H1 (cell line): ENCODE measurements around the gene TM9SF1. TPM values are rescaled to one million over a fixed set of nuclear protein-coding genes. Genes with fewer than 3 reads are reported as not detected.

Source experiments
- CTCF ChIA-PET: fragments of 300-600 bp; sonication (Branson Sonifier 250); formaldehyde crosslinking; loops from one replicate; lab custom pipeline; 2021; ENCODE audit not compliant: partially characterized antibody; lab: Charles Lee
- POLR2A ChIA-PET: fragments of 300-600 bp; sonication (Branson Sonifier 250); formaldehyde crosslinking; loops from one replicate; lab custom pipeline; 2021; ENCODE audit warnings: inconsistent platforms; ENCODE audit not compliant: partially characterized antibody; lab: Charles Lee
- DNase-seq, 2 experiments: peaks; one replicate each; pipeline versions ENCODE4 v3.0.0 to v3.0.0-alpha.2; 2010 to 2022; ENCODE audit warnings: low spot score in 2 of 2, low read depth in 1 of 2, mixed read lengths in 1 of 2
- FAIRE-seq: peaks from 2 replicates; lab custom pipeline; 2011; peaks lifted over from hg19 to GRCh38; lab: Jason Lieb, UNC
- H2AFZ ChIP-seq: 2 replicates; pipeline ENCODE4 v1.8.1; 2012; ENCODE audit warnings: low read length, inconsistent platforms
- H2AK5ac ChIP-seq: 2 replicates; pipeline ENCODE4 v1.6.1; 2013; ENCODE audit warnings: low read depth, low read length
- H2BK120ac ChIP-seq: replicated peaks from 2 replicates; pipeline ENCODE3; 2013; ENCODE audit warnings: low read depth, low read length, inconsistent platforms
- H2BK12ac ChIP-seq: 2 replicates; pipeline ENCODE4 v1.6.1; 2013; ENCODE audit warnings: low read depth, low read length
- H2BK15ac ChIP-seq: 2 replicates; pipeline ENCODE4 v1.6.1; 2013; ENCODE audit warnings: low read length
- H2BK20ac ChIP-seq: 2 replicates; pipeline ENCODE4 v1.6.1; 2013; ENCODE audit warnings: low read length
- H2BK5ac ChIP-seq: 2 replicates; pipeline ENCODE4 v1.6.1; 2013; ENCODE audit warnings: low read depth, low read length
- H3K14ac ChIP-seq: 2 replicates; pipeline ENCODE4 v1.6.1; 2013; ENCODE audit warnings: inconsistent platforms; ENCODE audit not compliant: insufficient read length
- H3K18ac ChIP-seq: 2 replicates; pipeline ENCODE4 v1.6.1; 2013; ENCODE audit warnings: low read length; ENCODE audit errors: extremely low read depth
- H3K23ac ChIP-seq: 2 replicates; pipeline ENCODE4 v1.6.1; 2013; ENCODE audit warnings: inconsistent platforms; ENCODE audit not compliant: insufficient read length
- H3K23me2 ChIP-seq: 2 replicates; pipeline ENCODE4 v1.6.1; 2013; ENCODE audit warnings: low read depth, low read length
- H3K27ac ChIP-seq: 2 replicates; pipeline ENCODE4 v1.6.1; 2011; ENCODE audit warnings: low read depth, low read length, inconsistent platforms
- H3K27me3 ChIP-seq, 4 experiments: replicated peaks in 1 of 4; 1 replicate in 1 of 4; 2 replicates in 3 of 4; pipeline versions ENCODE4 v1.6.1 to v1.8.1; 2011 to 2013; ENCODE audit warnings: low read length in 3 of 4, mild to moderate bottlenecking in 3 of 4, inconsistent platforms in 2 of 4, mixed read lengths in 2 of 4, moderate library complexity in 1 of 4; ENCODE audit not compliant: control insufficient read depth in 3 of 4, insufficient read depth in 3 of 4; ENCODE audit errors: extremely low read depth in 1 of 4
- H3K36me3 ChIP-seq, 4 experiments: 2 replicates each; pipeline versions ENCODE4 v1.6.1 to v1.8.1; 2011 to 2013; ENCODE audit warnings: mild to moderate bottlenecking in 4 of 4, low read length in 3 of 4, moderate library complexity in 2 of 4, control low read depth in 1 of 4, inconsistent platforms in 1 of 4; ENCODE audit not compliant: insufficient read depth in 4 of 4, control insufficient read depth in 2 of 4
- H3K4ac ChIP-seq: replicated peaks from 2 replicates; pipeline ENCODE3; 2013; ENCODE audit warnings: low read length, low read depth, mixed read lengths, inconsistent platforms; ENCODE audit not compliant: insufficient read length
- H3K4me1 ChIP-seq, 4 experiments: replicated peaks in 1 of 4; 1 replicate in 1 of 4; 2 replicates in 3 of 4; pipeline versions ENCODE4 v1.6.1 to v1.8.1; 2011 to 2013; ENCODE audit warnings: low read length in 3 of 4, inconsistent platforms in 2 of 4, mixed read lengths in 1 of 4; ENCODE audit not compliant: insufficient read depth in 4 of 4, control insufficient read depth in 3 of 4
- H3K4me2 ChIP-seq, 2 experiments: 2 replicates each; pipeline versions ENCODE4 v1.6.1 to v1.8.1; 2011 to 2013; ENCODE audit warnings: low read depth in 2 of 2, low read length in 2 of 2, control low read depth in 1 of 2, inconsistent platforms in 1 of 2, mild to moderate bottlenecking in 1 of 2; ENCODE audit not compliant: insufficient read depth in 1 of 2
- H3K4me3 ChIP-seq, 4 experiments: fragments of 200-600, 300-600 bp in 1 of 4; sonication (generic), shearing (Covaris generic), sonication (Bioruptor Twin) in 1 of 4; 2 replicates each; pipeline versions ENCODE4 v1.5.1 to v1.8.1; 2011 to 2016; ENCODE audit warnings: low read length in 4 of 4, low read depth in 3 of 4, control low read depth in 2 of 4, inconsistent platforms in 2 of 4, mild to moderate bottlenecking in 2 of 4, mixed read lengths in 1 of 4, moderate library complexity in 1 of 4; ENCODE audit not compliant: insufficient read depth in 2 of 4; ENCODE audit errors: extremely low read depth in 1 of 4
- H3K56ac ChIP-seq: replicated peaks from 2 replicates; pipeline ENCODE3; 2013; ENCODE audit warnings: low read depth, mild to moderate bottlenecking, mixed read lengths, low read length, inconsistent platforms; ENCODE audit not compliant: insufficient read length
- H3K79me1 ChIP-seq: 2 replicates; pipeline ENCODE4 v1.6.1; 2013; ENCODE audit warnings: low read depth, low read length, control low read depth
- H3K79me2 ChIP-seq, 2 experiments: 2 replicates each; pipeline versions ENCODE4 v1.6.1 to v1.8.1; 2012 to 2013; ENCODE audit warnings: low read length in 2 of 2, mild to moderate bottlenecking in 2 of 2, inconsistent platforms in 1 of 2; ENCODE audit not compliant: insufficient read depth in 2 of 2, control insufficient read depth in 1 of 2
- H3K9ac ChIP-seq, 4 experiments: replicated peaks in 1 of 4; 1 replicate in 1 of 4; 2 replicates in 3 of 4; pipeline versions ENCODE4 v1.6.1 to v1.8.1; 2011 to 2013; ENCODE audit warnings: low read depth in 3 of 4, low read length in 3 of 4, control low read depth in 2 of 4, mild to moderate bottlenecking in 2 of 4, moderate library complexity in 2 of 4, inconsistent platforms in 1 of 4; ENCODE audit errors: extremely low read depth in 1 of 4
- H3K9me3 ChIP-seq, 2 experiments: 2 replicates each; pipeline versions ENCODE4 v1.6.1 to v1.8.1; 2012 to 2013; ENCODE audit warnings: mild to moderate bottlenecking in 2 of 2, moderate library complexity in 2 of 2, control low read depth in 1 of 2, inconsistent platforms in 1 of 2, low read depth in 1 of 2, low read length in 1 of 2, mixed read lengths in 1 of 2; ENCODE audit not compliant: insufficient read depth in 2 of 2
- H4K20me1 ChIP-seq, 2 experiments: replicated peaks in 1 of 2; 2 replicates each; pipeline versions ENCODE3 to v1.8.1; 2011 to 2013; ENCODE audit warnings: inconsistent platforms in 2 of 2, low read length in 2 of 2, mild to moderate bottlenecking in 1 of 2; ENCODE audit not compliant: insufficient read depth in 2 of 2, control insufficient read depth in 1 of 2
- H4K5ac ChIP-seq: 2 replicates; pipeline ENCODE4 v1.6.1; 2013; ENCODE audit warnings: low read length, low read depth, mixed read lengths, inconsistent platforms; ENCODE audit not compliant: insufficient read length
- H4K8ac ChIP-seq: 2 replicates; pipeline ENCODE4 v1.8.0; 2013; ENCODE audit warnings: mild to moderate bottlenecking, moderate library complexity, low read length, inconsistent platforms; ENCODE audit not compliant: insufficient read depth; ENCODE audit errors: extremely low read depth
- H4K91ac ChIP-seq: replicated peaks from 2 replicates; pipeline ENCODE3; 2013; ENCODE audit warnings: low read length, mixed read lengths, inconsistent platforms; ENCODE audit not compliant: insufficient read length
- KDM1A ChIP-seq: fragments of 200-600, 300-600 bp; sonication (generic); IDR thresholded peaks from 2 replicates; pipeline ENCODE4 v1.7.1; 2016; ENCODE audit warnings: mild to moderate bottlenecking, low read length, borderline replicate concordance
- KDM5A ChIP-seq: fragments of 200-600 bp; IDR thresholded peaks from 2 replicates; pipeline ENCODE4 v1.7.1; 2012; ENCODE audit warnings: mild to moderate bottlenecking, low read length, inconsistent platforms, mixed read lengths
- MAX ChIP-seq: IDR thresholded peaks from 2 replicates; pipeline ENCODE4 v1.6.1; 2012; ENCODE audit warnings: inconsistent platforms
- POLR2A ChIP-seq, 2 experiments: IDR thresholded peaks; 1 replicate in 1 of 2; 2 replicates in 1 of 2; pipeline ENCODE4 v1.6.1; 2011; ENCODE audit warnings: low read depth in 2 of 2, low read length in 2 of 2, mild to moderate bottlenecking in 2 of 2; ENCODE audit errors: control extremely low read depth in 1 of 2
- POLR2AphosphoS5 ChIP-seq: IDR thresholded peaks from 2 replicates; pipeline ENCODE4 v1.6.1; 2011; ENCODE audit warnings: low read depth, low read length
- POU5F1 ChIP-seq: IDR thresholded peaks from 2 replicates; pipeline ENCODE4 v1.6.1; 2011; ENCODE audit warnings: low read depth, mild to moderate bottlenecking, low read length, moderate library complexity
- RBBP5 ChIP-seq: IDR thresholded peaks from 2 replicates; pipeline ENCODE4 v1.7.1; 2012; ENCODE audit warnings: low read depth, mild to moderate bottlenecking, inconsistent platforms, low read length, moderate library complexity, borderline replicate concordance
- RFX5 ChIP-seq: IDR thresholded peaks from 2 replicates; pipeline ENCODE4 v1.6.1; 2011; ENCODE audit warnings: low read depth, low read length, improper control_type of control experiment, borderline replicate concordance
- RXRA ChIP-seq: IDR thresholded peaks from 2 replicates; pipeline ENCODE4 v1.6.1; 2011; ENCODE audit warnings: low read depth, mild to moderate bottlenecking, low read length, moderate library complexity; ENCODE audit not compliant: insufficient read depth
- SAP30 ChIP-seq: fragments of 300-600 bp; sonication (generic); IDR thresholded peaks from 2 replicates; pipeline ENCODE4 v1.7.1; 2012; ENCODE audit warnings: low read length, moderate library complexity, mild to moderate bottlenecking, inconsistent platforms; ENCODE audit not compliant: insufficient read depth, insufficient replicate concordance
- SIN3A ChIP-seq, 2 experiments: IDR thresholded peaks in 1 of 2; conservative IDR thresholded peaks in 1 of 2; 2 replicates each; pipeline ENCODE4 v1.6.1; 2011 to 2012; ENCODE audit warnings: low read length in 2 of 2, improper control_type of control experiment in 1 of 2, low read depth in 1 of 2, mild to moderate bottlenecking in 1 of 2
- SP4 ChIP-seq: IDR thresholded peaks from 2 replicates; pipeline ENCODE4 v1.6.1; 2012; ENCODE audit warnings: low read length, inconsistent platforms
- TEAD4 ChIP-seq: IDR thresholded peaks from 2 replicates; pipeline ENCODE4 v1.6.1; 2012; ENCODE audit warnings: low read depth, low read length, inconsistent platforms, mixed read lengths
- WGBS, 2 experiments: shearing (Covaris generic) in 1 of 2; methylation state at CpG; one replicate each; pipeline versions ENCODE4 v1.1.6 to v1.1.7; 2013 to 2015; ENCODE audit warnings: low lambda C conversion rate in 2 of 2, mixed read lengths in 2 of 2, inconsistent platforms in 1 of 2, low coverage in 1 of 2, missing lambda C conversion rate in 1 of 2; ENCODE audit not compliant: insufficient replicate concordance in 2 of 2, insufficient coverage in 1 of 2, insufficient read length in 1 of 2; ENCODE audit errors: extremely low coverage in 1 of 2, missing lambda C conversion rate in 1 of 2; 5-methylcytosine and 5-hydroxymethylcytosine counted together
- polyA plus RNA-seq, 7 experiments: library from polyadenylated mRNA; depleted of rRNA in 3 of 7; stranded (reverse) in 5 of 7; unstranded in 2 of 7; fragments of >200 nt in 5 of 7; fragments of 200-250 nt in 2 of 7; gene quantifications; 1 replicate in 5 of 7; 2 replicates in 1 of 7; 4 replicates in 1 of 7; pipeline versions ENCODE4 v1.2.1 to v1.2.3, GENCODE V29; 2011 to 2013; ENCODE audit warnings: missing spikeins in 2 of 7, mixed read lengths in 2 of 7
- total RNA-seq: library from RNA; stranded (reverse); fragmentation: NEBNext Ultra II Directional; extraction: Animal tissue kit (Norgen Biotek cat#: 25700); gene quantifications from 2 replicates; pipeline ENCODE4 v1.2.1, GENCODE V29; 2021
- TF ChIP-seq, protein P1 (sequence below): IDR thresholded peaks from 2 replicates; pipeline ENCODE4 v1.6.1; 2012; ENCODE audit warnings: inconsistent platforms

TM9SF1 gene
- total and polyA plus RNA-seq, 2 of the 8 experiments (the other 6 are each of a cell fraction or from before 2014, with no cell fraction given): 22.2 to 29.2 TPM

GRCh38 chr14:24190416-24190815 is 4.8 kb downstream of the TM9SF1 start:
- Histone ChIP-seq H2BK120ac (no peak overlapping the region), H2AK5ac (no peak overlapping the region), H3K9me3 (no peaks in the 10 kb centered on the region), H3K4ac (no peak overlapping the region), H3K23me2 (peaks cover 5% of the 10 kb centered on the region), H4K5ac (no peak overlapping the region), H3K36me3 (peaks cover 12 to 23% (median 21%) of the 10 kb centered on the region in 4 experiments; a peak in 7 of 8 replicates), H3K4me3 (no peak overlapping the region), H4K8ac (no peak overlapping the region; the same call in 1 of the 2 replicates), H2BK12ac (no peak overlapping the region), H3K9ac (no peak overlapping the region), H3K4me1 (peaks cover 0 to 13% (median 7%) of the 10 kb centered on the region in 4 experiments; a peak in 6 of 7 replicates), H2AFZ (no peak overlapping the region), H2BK15ac (no peak overlapping the region), H3K56ac (no peak overlapping the region), H2BK20ac (no peak overlapping the region), H2BK5ac (no peak overlapping the region), H3K23ac (no peak overlapping the region), H3K79me2 (peaks cover 0 to 13% of the 10 kb centered on the region in 2 experiments; a peak in 2 of 4 replicates), H3K79me1 (peaks cover 12% of the 10 kb centered on the region), H3K14ac (no peak overlapping the region), H3K4me2 (no peak overlapping the region), H3K27ac (no peak overlapping the region), H3K27me3 (no peaks in the 10 kb centered on the region), H4K91ac (no peak overlapping the region), H4K20me1 (peaks cover 0 to 13% of the 10 kb centered on the region in 2 experiments), H3K18ac (no peak overlapping the region)
- WGBS, 2 experiments: 89% methylated on average over 10 of the region's 10 CpGs; no CpG with 5 or more reads in 1 of the 2 experiments
- FAIRE-seq (no peak), DNase-seq (no peak)
- ChIA-PET POLR2A (interaction anchor here (1.1 to 7.9 kb wide), 3 partner anchors 15 to 57 kb away, joined by 3 to 158 read pairs (median 5); partner anchors contain the start of gene REC8), CTCF (no interaction called here)
- TF ChIP-seq RXRA (no peak), RFX5 (no peak), TEAD4 (no peak), POLR2A (IDR thresholded peaks at IDR 0.05; ENCODE audit: control extremely low read depth in 1 of 2, low read depth in 2 of 2, low read length in 2 of 2) (no peak), KDM5A (no peak), SIN3A (conservative IDR thresholded peaks at IDR 0.05 in 1 of 2, IDR thresholded peaks at IDR 0.05 in 1 of 2; ENCODE audit: low read depth in 1 of 2, low read length in 2 of 2) (no peak), SP4 (no peak), KDM1A (no peak), POLR2AphosphoS5 (no peak), MAX (no peak), RBBP5 (no peak), SAP30 (no peak), POU5F1 (no peak)
- TF ChIP-seq, protein P1, sequence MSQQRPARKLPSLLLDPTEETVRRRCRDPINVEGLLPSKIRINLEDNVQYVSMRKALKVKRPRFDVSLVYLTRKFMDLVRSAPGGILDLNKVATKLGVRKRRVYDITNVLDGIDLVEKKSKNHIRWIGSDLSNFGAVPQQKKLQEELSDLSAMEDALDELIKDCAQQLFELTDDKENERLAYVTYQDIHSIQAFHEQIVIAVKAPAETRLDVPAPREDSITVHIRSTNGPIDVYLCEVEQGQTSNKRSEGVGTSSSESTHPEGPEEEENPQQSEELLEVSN: no peak
